Erythroblast (primary cell): ENCODE results near the gene ETV7.

Experiments used
- GATA1 ChIP-seq: IDR thresholded peaks from 2 replicates; pipeline ENCODE4 v1.6.1; 2011; ENCODE audit warnings: low read depth, mild to moderate bottlenecking, control low read depth, low read length, moderate library complexity
- POLR2A ChIP-seq: IDR thresholded peaks from 2 replicates; pipeline ENCODE4 v1.6.1; 2011; ENCODE audit warnings: mild to moderate bottlenecking, low read length

GRCh38 chr6:36377594-36377993, 9.9 kb downstream of the ETV7 start:
- no peak for TF ChIP-seq POLR2A
- TF ChIP-seq GATA1 = no peak
